HG02938 (cell line): ENCODE results near the gene PARD3B.

Experiments used
- ATAC-seq: cut with Tn5 transposase; IDR thresholded peaks from one replicate; pipeline ENCODE4 v1.9.1; 2021; ENCODE audit warnings: mild to moderate bottlenecking, moderate library complexity; ENCODE audit not compliant: unreplicated experiment

The PARD3B gene

GRCh38 chr2:205657579-205657978 is 1112.3 kb downstream of the PARD3B start:
- no peak for ATAC-seq

DNA sequence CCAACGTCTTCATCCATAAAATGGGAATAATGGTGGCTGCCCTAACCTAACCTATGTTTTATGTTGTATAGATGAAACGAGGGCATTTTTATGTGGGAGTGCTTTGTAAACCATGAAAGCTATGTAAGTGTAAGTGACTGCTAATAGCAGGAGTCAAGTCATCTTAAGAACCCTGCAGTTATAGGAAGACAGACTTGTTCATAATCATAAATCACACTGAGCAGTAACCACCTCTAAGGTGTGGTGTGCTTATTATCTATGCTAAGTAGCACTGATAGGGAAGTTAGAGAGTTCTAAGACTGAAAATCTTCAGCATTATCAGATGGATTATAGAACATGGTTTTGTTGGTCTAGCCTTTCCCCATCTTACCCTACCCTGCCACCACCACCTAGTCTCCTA is 1112.8 kb downstream of the PARD3B start:
- no peak for ATAC-seq

DNA sequence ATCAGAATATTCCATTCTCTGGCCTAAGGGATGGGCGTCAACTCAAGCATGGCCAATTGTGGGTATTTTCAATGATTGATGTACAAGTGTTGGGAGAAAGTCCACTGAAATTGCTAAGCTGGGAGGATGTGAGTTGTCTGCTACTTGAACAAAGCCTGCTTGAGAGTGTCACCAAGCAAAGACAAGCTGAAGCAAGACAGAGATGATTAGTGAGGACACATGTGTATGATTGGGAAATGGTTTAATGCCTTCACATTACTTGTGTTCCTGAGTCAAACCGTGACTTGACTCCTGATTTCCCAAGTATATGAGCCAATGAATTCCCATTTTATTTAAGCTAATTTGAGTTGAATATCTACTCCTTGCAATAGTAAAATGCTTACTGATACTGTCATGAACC is 1113.3 kb downstream of the PARD3B start:
- no peak for ATAC-seq

- ATAC-seq = no peak
These were observed 1114.6 kb downstream of the PARD3B start for GRCh38 chr2:205659922-205660321.

- ATAC-seq = peak; percentile 73
These were observed 1115.3 kb downstream of the PARD3B start for GRCh38 chr2:205660521-205661124.

GRCh38 chr2:205661281-205661680 is 1116.0 kb downstream of the PARD3B start:
- ATAC-seq = no peak

- ATAC-seq = no peak
These were observed 1117.1 kb downstream of the PARD3B start for GRCh38 chr2:205662206-205662965.

DNA sequence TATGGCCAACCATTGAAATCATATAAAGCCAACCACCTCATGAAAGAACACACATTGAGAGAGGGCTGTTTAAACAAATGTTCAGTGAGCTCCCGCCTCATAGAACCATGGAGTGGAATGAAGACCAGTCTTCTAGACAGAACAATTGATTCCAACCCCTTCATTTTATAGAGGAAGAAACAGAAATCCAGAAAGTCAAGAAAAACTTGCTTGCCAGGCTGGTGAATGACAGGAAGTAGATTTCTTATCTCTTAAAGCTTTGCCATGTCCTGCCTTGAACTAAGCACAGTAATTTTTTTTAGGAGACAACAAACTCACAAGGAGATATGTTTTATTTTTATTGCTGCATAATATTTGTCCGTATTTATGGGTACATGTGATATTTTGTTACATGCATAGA is 1120.5 kb downstream of the PARD3B start:
- no peak for ATAC-seq
